Activated T-cell treated with anti-CD3 and anti-CD28 coated beads, Interleukin-2, amount 50 U/mL, for 72 hours (primary cell): ENCODE results near the gene ATP13A4. TPM values are rescaled to one million over a fixed set of nuclear protein-coding genes. Genes with fewer than 3 reads are reported as not detected.

ENCODE experiments used
- ATAC-seq, 2 donors: fragments of 150-1000 bp; cut with Tn5 transposase; replicated peaks in 1 of 2; 2 replicates each; pipeline ENCODE4 v1.10.0; 2021; ENCODE audit warnings: moderate library complexity in 2 of 2, mild to moderate bottlenecking in 1 of 2
- DNase-seq, 2 donors: peaks; one replicate each; pipeline ENCODE4 v3.0.0; 2021 to 2022; ENCODE audit warnings: mixed read lengths in 1 of 2
- H3K27ac Mint-ChIP-seq: one replicate; pipeline ENCODE4 v1.8.0; 2022; ENCODE audit warnings: mild to moderate bottlenecking, moderate library complexity, mixed read lengths
- H3K27me3 Mint-ChIP-seq: one replicate; pipeline ENCODE4 v1.8.0; 2022; ENCODE audit warnings: low read depth, mixed read lengths
- H3K36me3 Mint-ChIP-seq, 2 donors: one replicate each; pipeline ENCODE4 v1.8.0; 2022; ENCODE audit warnings: mixed read lengths in 2 of 2, mild to moderate bottlenecking in 1 of 2; ENCODE audit not compliant: insufficient read depth in 2 of 2
- H3K4me1 Mint-ChIP-seq: one replicate; pipeline ENCODE4 v1.8.0; 2022; ENCODE audit warnings: low read depth, mixed read lengths
- H3K4me3 Mint-ChIP-seq, 2 donors: one replicate each; pipeline ENCODE4 v1.8.0; 2022; ENCODE audit warnings: mild to moderate bottlenecking in 2 of 2, mixed read lengths in 2 of 2, moderate library complexity in 2 of 2
- H3K9me3 Mint-ChIP-seq, 2 donors: one replicate each; pipeline ENCODE4 v1.8.0; 2022; ENCODE audit warnings: mixed read lengths in 2 of 2
- total RNA-seq, 2 donors: library from RNA; stranded (reverse); gene quantifications; one replicate each; pipeline ENCODE4 v1.2.3, GENCODE V29; 2022

The ATP13A4 gene
- total RNA-seq, 2 donors from 2014 or later, result 3.2 to 5.1 TPM

DNA sequence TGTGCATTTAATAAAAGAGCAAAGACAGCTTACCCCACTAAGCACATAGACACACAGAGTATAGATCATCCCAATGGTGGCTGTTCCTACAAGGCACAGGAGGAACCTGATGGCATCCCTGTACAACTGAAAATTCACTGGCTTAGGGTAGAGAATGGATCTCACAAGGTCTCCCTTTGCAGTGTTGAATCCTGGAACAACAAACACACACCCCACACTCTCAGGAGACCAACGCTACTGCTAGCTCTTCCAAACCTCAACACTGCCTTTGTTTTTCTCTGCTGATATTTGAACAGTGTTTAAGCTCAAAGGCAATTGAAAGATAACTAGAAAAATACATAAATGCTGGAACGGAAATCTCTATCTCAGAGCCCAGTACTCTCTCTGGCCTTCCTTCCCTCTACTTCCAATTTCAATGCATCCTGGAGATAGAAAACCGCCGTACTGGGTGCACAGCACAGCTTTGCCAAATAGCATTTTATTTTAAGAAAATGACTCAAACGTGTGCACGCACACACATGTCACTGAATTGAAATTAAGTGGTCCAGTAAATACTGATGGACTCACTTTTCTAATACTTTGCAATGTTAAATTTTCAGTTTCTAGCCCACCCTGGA, 88.6 kb downstream of the ATP13A4 start:
- H3K4me1 Mint-ChIP-seq, result no peaks in the 10 kb centered on the region
- no peak overlapping the region for H3K4me3 Mint-ChIP-seq
- ATAC-seq, result no peak
- H3K36me3 Mint-ChIP-seq, result no peaks in the 10 kb centered on the region
- DNase-seq, result no peak
- H3K27ac Mint-ChIP-seq, result no peak overlapping the region
- no peaks in the 10 kb centered on the region for H3K27me3 Mint-ChIP-seq
- H3K9me3 Mint-ChIP-seq, result peaks cover 0 to 2% of the 10 kb centered on the region in 2 donors

DNA sequence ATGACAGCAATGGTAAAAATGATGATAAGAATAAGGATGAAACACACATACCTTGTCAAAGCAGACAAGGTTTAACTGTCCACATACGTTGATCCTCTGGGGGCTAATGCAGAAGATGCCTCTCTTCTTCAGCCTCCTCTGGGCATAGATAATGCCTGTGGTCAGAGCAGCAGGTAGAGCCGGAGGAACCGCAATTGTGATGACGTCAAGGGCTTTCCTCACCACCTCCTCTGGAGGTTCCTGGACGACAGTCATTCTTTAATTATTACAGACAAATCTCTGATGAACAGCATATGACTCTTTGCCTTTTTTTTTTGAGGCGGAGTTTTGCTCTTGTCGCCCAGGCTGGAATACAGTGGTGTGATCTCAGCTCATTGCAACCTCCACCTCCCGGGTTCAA, 89.8 kb downstream of the ATP13A4 start:
- Mint-ChIP-seq H3K4me3 (no peak overlapping the region), H3K4me1 (no peaks in the 10 kb centered on the region), H3K27me3 (no peaks in the 10 kb centered on the region), H3K27ac (no peak overlapping the region), H3K9me3 (peaks cover 0 to 2% of the 10 kb centered on the region in 2 donors), H3K36me3 (no peaks in the 10 kb centered on the region)
- ATAC-seq (no peak), DNase-seq (no peak)

DNA sequence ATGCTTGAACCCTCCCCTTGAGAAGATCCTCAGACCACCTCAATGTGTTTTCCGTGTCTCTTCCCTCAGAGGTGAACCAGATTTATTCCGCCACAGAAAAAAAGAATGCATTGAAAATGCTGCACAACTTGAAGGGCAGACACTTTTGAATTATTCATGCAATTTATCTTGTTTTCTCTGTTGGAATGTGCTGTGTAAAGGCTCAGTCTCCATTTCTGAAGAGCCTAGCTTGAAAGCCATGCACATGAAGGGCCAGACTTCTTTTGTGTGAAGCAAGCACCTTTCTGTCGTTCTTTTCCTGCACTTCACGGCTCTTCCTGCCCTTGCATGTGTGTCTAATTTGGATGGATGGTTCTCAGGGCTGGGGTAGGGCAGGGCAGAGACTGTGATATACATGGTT, 97.2 kb downstream of the ATP13A4 start:
- Mint-ChIP-seq H3K36me3 (no peaks in the 10 kb centered on the region), H3K4me1 (no peaks in the 10 kb centered on the region), H3K9me3 (no peaks in the 10 kb centered on the region), H3K27me3 (no peaks in the 10 kb centered on the region), H3K27ac (no peak overlapping the region), H3K4me3 (no peak overlapping the region)
- ATAC-seq (no peak), DNase-seq (no peak)

DNA sequence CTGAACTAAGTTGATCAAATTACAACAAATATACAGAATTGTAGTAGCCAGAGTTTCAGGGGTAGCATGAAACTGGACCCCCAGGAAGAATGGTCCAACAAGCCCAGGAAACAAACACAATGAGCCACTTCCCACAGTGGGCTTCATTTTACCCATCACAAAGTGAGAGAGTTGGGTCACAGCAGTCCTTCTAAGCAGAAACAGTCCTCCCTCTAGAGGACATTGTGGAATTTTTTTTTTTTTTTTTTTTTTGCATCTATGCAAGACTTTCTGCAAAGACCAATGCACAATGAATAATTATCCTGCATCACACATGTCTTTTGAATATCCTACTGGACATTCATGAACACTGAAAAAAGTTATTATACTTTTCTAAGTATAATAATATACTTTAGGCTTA, 102.4 kb downstream of the ATP13A4 start:
- Mint-ChIP-seq H3K27ac (no peak overlapping the region), H3K4me3 (no peak overlapping the region), H3K27me3 (no peaks in the 10 kb centered on the region), H3K9me3 (no peaks in the 10 kb centered on the region), H3K4me1 (no peaks in the 10 kb centered on the region), H3K36me3 (no peaks in the 10 kb centered on the region)
- DNase-seq, result no peak
- no peak for ATAC-seq

DNA sequence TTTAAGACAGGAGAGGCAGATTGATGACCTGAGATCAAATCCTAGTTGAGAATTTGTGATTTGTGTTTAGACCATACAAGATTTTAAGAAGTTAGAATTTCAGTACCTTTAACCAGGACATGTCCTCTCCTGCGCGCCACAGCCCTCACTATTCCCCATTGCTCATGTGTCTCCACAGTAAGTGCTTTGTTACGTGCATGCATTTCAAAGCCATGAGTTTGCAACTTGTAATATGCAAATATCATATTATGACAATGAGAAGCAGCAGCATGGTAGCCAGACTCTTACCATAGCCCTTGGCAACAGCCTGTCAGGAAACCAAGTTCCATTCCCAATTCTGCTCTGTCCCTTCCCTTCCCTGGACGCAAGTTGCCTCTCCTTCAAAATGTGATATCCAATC, 102.8 kb downstream of the ATP13A4 start:
- Mint-ChIP-seq H3K27ac (no peak overlapping the region), H3K9me3 (no peaks in the 10 kb centered on the region), H3K36me3 (no peaks in the 10 kb centered on the region), H3K4me1 (no peaks in the 10 kb centered on the region), H3K27me3 (no peaks in the 10 kb centered on the region), H3K4me3 (no peak overlapping the region)
- ATAC-seq (no peak), DNase-seq (no peak)

DNA sequence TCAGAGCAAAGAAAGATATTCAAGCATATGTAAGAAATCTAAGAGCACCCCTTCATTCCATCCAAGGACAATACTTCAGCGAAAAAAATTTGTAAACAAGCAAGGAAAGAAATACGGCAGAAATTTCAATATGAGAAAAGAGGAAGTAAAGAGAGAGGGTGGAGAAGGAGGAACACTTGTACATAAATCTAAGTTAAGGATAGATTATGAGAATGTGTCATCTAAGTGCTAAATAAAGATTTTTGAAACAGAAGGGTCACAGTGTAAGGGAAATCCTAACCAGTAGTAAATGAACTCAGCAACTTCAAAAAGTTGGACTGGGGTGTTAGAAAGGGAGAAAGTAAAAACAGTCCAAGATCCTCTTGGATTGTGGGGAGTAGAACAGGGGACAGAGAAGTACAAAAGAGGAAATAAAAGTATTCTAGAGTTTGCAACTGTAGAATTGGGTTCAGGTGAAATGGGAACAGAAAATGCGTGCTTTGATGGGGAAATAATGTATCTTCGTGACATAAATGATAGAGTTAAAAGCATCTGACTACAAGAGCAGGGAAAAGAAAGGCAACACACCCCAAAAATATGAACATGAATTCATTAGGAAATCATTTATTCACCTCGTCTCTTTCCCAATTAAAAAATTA, 107.6 kb downstream of the ATP13A4 start:
- Mint-ChIP-seq H3K9me3 (no peaks in the 10 kb centered on the region), H3K4me3 (no peak overlapping the region), H3K4me1 (no peaks in the 10 kb centered on the region), H3K27me3 (no peaks in the 10 kb centered on the region), H3K36me3 (no peaks in the 10 kb centered on the region), H3K27ac (no peak overlapping the region)
- DNase-seq, result no peak
- ATAC-seq, result no peak

DNA sequence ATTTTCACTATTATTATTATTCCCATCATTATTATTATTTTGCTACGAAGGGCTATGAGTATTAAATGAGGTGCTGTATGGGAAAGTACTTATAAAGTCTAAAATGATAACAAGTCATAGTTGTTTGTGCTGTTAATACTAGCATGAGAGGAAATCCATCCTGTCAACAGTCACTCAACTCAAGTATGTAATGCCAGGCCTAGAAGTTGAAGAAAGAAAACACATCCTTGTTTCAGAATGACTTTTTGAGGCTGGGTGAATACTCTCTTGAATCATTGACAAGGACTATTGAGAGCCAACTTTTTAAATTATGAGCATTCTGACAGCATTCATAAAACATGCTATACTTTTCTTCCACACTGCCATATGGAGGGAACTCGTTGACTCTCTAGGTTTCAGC, 115.3 kb downstream of the ATP13A4 start:
- ATAC-seq, result no peak
- Mint-ChIP-seq H3K27ac (no peak overlapping the region), H3K36me3 (no peaks in the 10 kb centered on the region), H3K27me3 (no peaks in the 10 kb centered on the region), H3K4me3 (no peak overlapping the region), H3K4me1 (no peaks in the 10 kb centered on the region), H3K9me3 (no peaks in the 10 kb centered on the region)
- DNase-seq, result no peak

DNA sequence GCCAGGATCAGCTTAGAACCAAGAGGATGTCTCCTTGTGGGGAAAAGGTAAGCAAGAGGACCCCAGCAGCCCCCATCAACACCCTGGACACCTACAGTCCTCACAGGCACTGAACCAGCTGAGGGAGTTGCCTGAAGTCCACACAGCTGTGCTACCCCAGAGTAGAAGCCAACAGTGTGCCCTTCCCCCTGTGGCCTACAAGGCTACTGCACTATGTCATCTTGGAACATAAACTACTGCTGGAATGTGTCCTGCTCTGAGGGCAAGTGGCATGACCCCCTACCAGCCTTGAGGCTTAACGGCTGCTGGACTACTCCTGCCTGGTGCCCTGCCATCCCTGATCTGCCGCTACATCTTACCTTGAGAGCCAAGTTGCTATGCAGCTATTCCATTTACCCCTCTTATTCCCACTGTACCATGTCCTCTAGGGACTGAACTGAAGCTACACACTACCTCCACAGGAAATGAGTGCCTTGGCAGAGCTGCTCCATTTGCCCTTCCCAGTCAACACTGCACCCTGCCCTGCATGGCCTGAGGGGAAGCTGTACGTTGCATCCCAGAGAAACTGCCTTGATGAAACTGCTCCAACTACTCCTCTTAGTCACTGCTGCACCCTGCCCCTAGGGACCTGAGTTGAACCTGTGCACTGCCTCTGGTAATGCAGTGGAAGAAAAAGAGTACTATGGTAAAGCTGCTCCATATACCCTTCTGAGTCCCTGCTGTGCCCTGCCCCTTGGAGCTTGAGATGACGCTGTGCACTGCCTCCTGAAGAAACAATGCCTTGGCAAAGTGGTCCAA, 135.9 kb downstream of the ATP13A4 start:
- Mint-ChIP-seq H3K36me3 (peaks cover 10 to 11% of the 10 kb centered on the region in 2 donors), H3K27ac (no peak overlapping the region), H3K4me3 (no peak overlapping the region), H3K27me3 (no peaks in the 10 kb centered on the region), H3K9me3 (peaks cover 17% of the 10 kb centered on the region in 2 donors), H3K4me1 (no peaks in the 10 kb centered on the region)
- ATAC-seq (no peak), DNase-seq (no peak)

DNA sequence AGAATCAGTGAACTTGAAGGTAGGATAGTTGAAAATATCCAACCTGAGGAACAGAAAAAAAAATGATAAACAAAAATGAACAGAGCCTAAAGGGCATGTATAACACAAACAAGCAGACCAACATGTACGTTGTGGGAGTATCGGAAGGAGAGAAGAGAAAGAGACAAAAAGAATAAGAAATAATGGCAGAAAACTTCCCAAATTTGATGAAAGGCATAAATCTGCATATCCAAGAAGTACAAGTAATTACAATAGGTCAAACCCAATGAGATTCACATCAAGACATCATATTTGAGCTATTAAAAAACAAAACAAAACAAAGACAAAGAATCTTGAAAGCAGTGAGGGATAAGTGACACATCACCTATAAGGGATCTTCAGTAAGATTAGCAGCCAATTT, 138.1 kb downstream of the ATP13A4 start:
- Mint-ChIP-seq H3K36me3 (peaks cover 10 to 11% of the 10 kb centered on the region in 2 donors), H3K9me3 (peaks cover 17 to 18% of the 10 kb centered on the region in 2 donors), H3K27ac (no peak overlapping the region), H3K4me1 (no peaks in the 10 kb centered on the region), H3K27me3 (no peaks in the 10 kb centered on the region), H3K4me3 (no peak overlapping the region)
- DNase-seq (no peak), ATAC-seq (no peak)

DNA sequence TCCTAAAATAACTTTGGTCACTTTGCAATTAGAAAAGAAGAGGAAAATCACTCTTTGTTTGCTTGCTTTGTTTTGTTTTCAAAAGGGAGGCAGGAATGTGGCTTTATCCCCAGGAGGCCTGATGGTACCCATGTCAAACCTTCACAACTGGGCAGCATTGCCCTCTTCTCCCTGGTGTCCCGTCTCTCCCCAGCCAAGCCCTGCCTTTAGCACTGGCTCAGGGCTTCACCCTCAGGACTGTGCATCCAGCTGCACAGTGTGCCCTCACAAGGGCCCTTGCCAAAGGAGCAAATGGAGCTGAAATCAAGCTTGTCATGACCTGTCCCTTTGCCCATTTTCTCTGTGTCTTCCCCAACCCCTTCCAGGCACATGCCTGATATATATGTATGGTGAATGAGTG, 147.0 kb downstream of the ATP13A4 start:
- no peak overlapping the region for H3K4me3 Mint-ChIP-seq
- no peaks in the 10 kb centered on the region for H3K9me3 Mint-ChIP-seq
- DNase-seq (no peak), ATAC-seq (no peak)
- H3K27ac Mint-ChIP-seq, result no peak overlapping the region
- H3K4me1 Mint-ChIP-seq, result no peaks in the 10 kb centered on the region
- H3K27me3 Mint-ChIP-seq, result no peaks in the 10 kb centered on the region
- H3K36me3 Mint-ChIP-seq, result no peaks in the 10 kb centered on the region

DNA sequence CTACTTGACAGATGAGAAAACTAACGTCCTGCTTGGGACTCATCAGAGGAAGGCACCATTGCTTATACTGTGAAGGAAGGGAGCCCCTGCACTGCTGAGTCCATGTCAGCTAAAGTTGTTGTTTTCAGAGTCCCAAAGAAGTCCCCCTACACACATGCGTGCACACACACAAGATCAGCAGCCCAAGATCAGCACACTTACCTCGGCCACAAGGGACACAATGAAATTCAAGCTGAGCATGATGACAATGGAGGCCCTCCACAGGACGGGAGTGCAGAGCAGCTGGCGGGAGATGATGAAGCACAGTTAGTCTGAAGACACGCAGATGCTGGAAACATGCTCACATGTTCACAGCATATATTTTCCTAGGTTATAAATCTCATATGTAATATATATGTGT, 147.6 kb downstream of the ATP13A4 start:
- Mint-ChIP-seq H3K4me1 (no peaks in the 10 kb centered on the region), H3K9me3 (no peaks in the 10 kb centered on the region), H3K36me3 (no peaks in the 10 kb centered on the region), H3K4me3 (no peak overlapping the region), H3K27ac (no peak overlapping the region), H3K27me3 (no peaks in the 10 kb centered on the region)
- ATAC-seq (no peak), DNase-seq (no peak)

DNA sequence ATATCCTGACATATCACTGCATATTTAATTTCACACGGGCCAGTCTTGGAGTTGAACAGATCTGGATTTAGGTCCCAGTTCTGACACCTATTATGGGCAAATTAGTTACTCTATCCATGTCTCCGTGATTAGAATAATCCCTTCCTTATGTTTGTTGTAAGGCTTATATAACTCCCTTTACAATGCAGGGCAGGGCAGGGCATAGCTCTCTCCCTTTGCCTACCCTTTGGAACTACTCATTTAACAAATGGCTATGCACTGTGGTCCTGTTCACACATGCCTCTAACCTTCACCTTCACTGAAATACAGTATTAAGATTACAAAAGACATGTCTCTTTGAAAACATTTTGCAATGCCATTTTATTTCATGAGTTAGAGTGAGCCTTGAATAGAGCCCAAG, 151.4 kb downstream of the ATP13A4 start:
- Mint-ChIP-seq H3K27ac (no peak overlapping the region), H3K4me1 (no peaks in the 10 kb centered on the region), H3K27me3 (no peaks in the 10 kb centered on the region), H3K9me3 (no peaks in the 10 kb centered on the region), H3K36me3 (no peaks in the 10 kb centered on the region), H3K4me3 (no peak overlapping the region)
- ATAC-seq (no peak), DNase-seq (no peak)

DNA sequence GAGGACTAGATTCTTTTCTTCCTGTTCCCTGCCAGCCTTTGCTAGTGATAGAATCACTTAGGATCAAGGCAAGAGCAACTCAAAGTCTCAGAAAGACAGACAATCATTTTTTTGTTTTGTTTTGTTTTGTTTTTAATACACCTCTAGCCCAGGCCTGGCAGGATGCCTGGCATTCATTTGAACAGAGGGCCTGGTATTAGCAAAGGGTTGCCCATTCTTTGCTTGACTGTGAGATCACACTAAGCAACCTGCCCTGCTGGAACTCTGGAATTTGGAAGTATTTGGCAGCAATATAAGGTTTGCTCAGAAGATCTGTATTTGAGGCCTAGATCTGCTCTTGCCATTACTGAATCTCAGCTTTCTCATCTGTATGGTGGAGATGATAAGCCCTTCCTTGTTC, 154.4 kb downstream of the ATP13A4 start:
- no peak overlapping the region for H3K4me3 Mint-ChIP-seq
- H3K4me1 Mint-ChIP-seq, result no peaks in the 10 kb centered on the region
- H3K36me3 Mint-ChIP-seq, result no peaks in the 10 kb centered on the region
- DNase-seq, result no peak
- no peak overlapping the region for H3K27ac Mint-ChIP-seq
- no peaks in the 10 kb centered on the region for H3K9me3 Mint-ChIP-seq
- ATAC-seq, result no peak
- H3K27me3 Mint-ChIP-seq, result no peaks in the 10 kb centered on the region
